ENCODE results near the gene SMDT1. TPM values are rescaled to one million over a fixed set of nuclear protein-coding genes. Genes with fewer than 3 reads are reported as not detected.

The SMDT1 gene
- total RNA-seq, 1 experiment from 2014 or later: 76.9 TPM

DNA sequence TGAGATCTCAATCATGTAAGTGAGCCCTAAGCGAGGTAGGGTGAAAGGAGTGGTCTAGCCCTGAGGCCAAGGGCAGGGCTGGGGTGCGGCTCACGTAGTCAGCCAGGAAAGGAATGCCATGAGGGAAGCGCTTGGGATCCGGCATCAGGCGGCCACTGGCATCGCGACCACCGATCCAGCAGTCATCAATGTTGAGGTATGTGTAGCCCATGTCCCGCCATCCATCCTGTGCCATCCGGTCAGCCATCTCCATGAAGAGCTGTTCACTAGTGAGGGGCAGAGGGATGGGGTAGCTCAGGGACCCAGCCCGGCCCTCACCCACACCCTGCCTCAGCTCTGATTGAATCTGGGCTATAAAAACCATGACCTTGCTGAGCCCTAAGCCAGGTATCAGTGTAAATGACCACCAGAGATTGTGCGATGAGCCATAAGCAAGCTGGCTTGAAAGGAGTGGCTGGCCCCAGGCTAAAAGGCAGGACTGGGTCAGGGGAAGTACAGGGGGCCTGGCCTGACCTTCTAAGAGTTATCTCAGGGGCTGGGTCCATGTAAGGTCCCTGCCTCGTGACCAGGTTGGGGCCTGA, 11.7 kb upstream of the SMDT1 start:
- Mint-ChIP-seq H3K36me3 (ENCODE audit: insufficient read depth, unreplicated experiment) (no peaks in the 10 kb centered on the region), H3K27me3 (ENCODE audit: insufficient read depth, unreplicated experiment) (no peaks in the 10 kb centered on the region), H3K4me1 (ENCODE audit: insufficient read depth, unreplicated experiment) (no peaks in the 10 kb centered on the region), H3K9me3 (ENCODE audit: unreplicated experiment) (no peaks in the 10 kb centered on the region), H3K4me3 (ENCODE audit: unreplicated experiment) (no peak overlapping the region), H3K27ac (ENCODE audit: low read depth, unreplicated experiment) (no peak overlapping the region)
- no peak for TF ChIP-seq CTCF (IDR thresholded peaks at IDR 0.05; ENCODE audit: unreplicated experiment)
- no peak for DNase-seq (ENCODE audit: unreplicated experiment)
- BruUV-seq (replicated peaks): no TSS peak
- POLR2A ChIA-PET: no interaction called here
- CTCF ChIA-PET: no interaction called here
- intact Hi-C loops (cut with micrococcal nuclease): no loop called here

GRCh38 chr22:42068291-42068690, 11.2 kb upstream of the SMDT1 start:
- no peaks in the 10 kb centered on the region for H3K36me3 Mint-ChIP-seq (ENCODE audit: insufficient read depth, unreplicated experiment)
- intact Hi-C loops (cut with micrococcal nuclease): no loop called here
- BruUV-seq (replicated peaks): no TSS peak
- CTCF ChIA-PET: no interaction called here
- no peaks in the 10 kb centered on the region for H3K27me3 Mint-ChIP-seq (ENCODE audit: insufficient read depth, unreplicated experiment)
- H3K4me1 Mint-ChIP-seq (ENCODE audit: insufficient read depth, unreplicated experiment): no peaks in the 10 kb centered on the region
- H3K9me3 Mint-ChIP-seq (ENCODE audit: unreplicated experiment): no peaks in the 10 kb centered on the region
- H3K27ac Mint-ChIP-seq (ENCODE audit: low read depth, unreplicated experiment): no peak overlapping the region
- no peak for TF ChIP-seq CTCF (IDR thresholded peaks at IDR 0.05; ENCODE audit: unreplicated experiment)
- DNase-seq (ENCODE audit: unreplicated experiment): no peak
- H3K4me3 Mint-ChIP-seq (ENCODE audit: unreplicated experiment): no peak overlapping the region
- POLR2A ChIA-PET: interaction anchor here (3.6 kb wide), 1 partner anchor 11 kb away, joined by 39 read pairs; the partner anchor contains the start of gene SMDT1

DNA sequence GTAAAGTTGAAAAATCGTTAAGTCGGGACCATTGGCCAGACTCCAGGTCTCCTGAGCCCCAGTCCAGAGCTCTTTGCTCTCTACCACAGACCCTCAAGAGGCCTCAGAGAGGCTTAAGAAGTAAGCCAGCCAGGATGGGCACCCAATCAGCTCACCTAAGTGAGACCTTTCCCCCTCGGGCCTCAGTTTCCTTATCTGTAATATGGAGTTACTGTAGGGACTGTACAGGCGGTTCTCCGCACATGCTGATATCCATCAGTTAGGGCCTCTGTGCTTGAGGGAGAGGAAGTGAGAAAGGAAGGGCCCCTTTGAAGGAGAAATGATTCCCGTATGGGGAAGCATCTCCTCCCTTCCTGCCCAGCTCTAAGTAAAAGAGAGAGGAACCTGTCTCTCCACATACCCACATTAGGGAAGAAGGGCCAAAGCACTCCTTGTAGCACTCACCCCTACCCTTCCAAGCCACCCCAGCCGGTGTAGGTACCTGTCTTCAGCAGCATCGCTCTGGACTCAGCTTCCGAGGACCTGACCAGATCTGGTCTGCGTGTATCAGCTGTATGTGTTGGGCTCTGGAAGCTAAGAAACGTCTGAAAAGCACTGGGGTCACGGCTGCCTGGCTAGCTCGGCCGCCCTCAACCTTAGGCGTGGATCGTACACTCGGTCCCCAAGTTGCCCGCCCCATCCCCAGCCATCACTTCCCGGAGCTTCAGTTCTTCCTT, 9.5 kb upstream of the SMDT1 start:
- DNase-seq (ENCODE audit: unreplicated experiment): no peak
- Mint-ChIP-seq H3K27ac (ENCODE audit: low read depth, unreplicated experiment) (peak overlapping the region; percentile 89), H3K36me3 (ENCODE audit: insufficient read depth, unreplicated experiment) (no peaks in the 10 kb centered on the region), H3K9me3 (ENCODE audit: unreplicated experiment) (no peaks in the 10 kb centered on the region), H3K4me3 (ENCODE audit: unreplicated experiment) (peak overlapping the region; percentile 82), H3K4me1 (ENCODE audit: insufficient read depth, unreplicated experiment) (no peaks in the 10 kb centered on the region), H3K27me3 (ENCODE audit: insufficient read depth, unreplicated experiment) (no peaks in the 10 kb centered on the region)
- intact Hi-C loops (cut with micrococcal nuclease): no loop called here
- no peak for TF ChIP-seq CTCF (IDR thresholded peaks at IDR 0.05; ENCODE audit: unreplicated experiment)
- TSS peak; percentile 75 for BruUV-seq (replicated peaks)
- POLR2A ChIA-PET: interaction anchor here (0.6 to 3.6 kb wide), 12 partner anchors 8 to 270 kb away, joined by 3 to 39 read pairs (median 3); partner anchors contain the start of genes CCDC134, CENPM, NDUFA6 and SMDT1
- CTCF ChIA-PET: interaction anchor here (0.6 to 1.2 kb wide), 5 partner anchors 18 to 103 kb away, joined by 3 to 5 read pairs (median 3); no protein-coding TSS in a partner anchor
